ENCODE data around the gene TMTC4.

TMTC4 gene

GRCh38 chr13:100594255-100594654, 80.3 kb downstream of the TMTC4 start:
- Histone ChIP-seq H3K27me3 (peaks cover 10% of the 10 kb centered on the region), H3K36me3 (no peaks in the 10 kb centered on the region), H3K4me3 (ENCODE audit: low read depth in 1 of 2, low read length in 1 of 2) (no peak overlapping the region), H3K4me1 (ENCODE audit: control insufficient read depth in 1 of 2, insufficient read depth in 1 of 2, low read depth in 1 of 2, low read length in 1 of 2) (no peaks in the 10 kb centered on the region), H3K9me3 (no peaks in the 10 kb centered on the region), H3K27ac (no peak overlapping the region)
- TF ChIP-seq CTCF (IDR thresholded peaks at IDR 0.05), result no peak

GRCh38 chr13:100589178-100589725, 85.3 kb downstream of the TMTC4 start:
- Histone ChIP-seq H3K36me3 (no peaks in the 10 kb centered on the region), H3K27me3 (peaks cover 21% of the 10 kb centered on the region), H3K4me1 (ENCODE audit: control insufficient read depth in 1 of 2, insufficient read depth in 1 of 2, low read depth in 1 of 2, low read length in 1 of 2) (peaks cover 3 to 5% of the 10 kb centered on the region in 2 experiments), H3K27ac (no peak overlapping the region), H3K4me3 (ENCODE audit: low read depth in 1 of 2, low read length in 1 of 2) (no peak overlapping the region), H3K9me3 (no peaks in the 10 kb centered on the region)
- no peak for TF ChIP-seq CTCF (IDR thresholded peaks at IDR 0.05)

- Histone ChIP-seq H3K36me3 (no peaks in the 10 kb centered on the region), H3K9me3 (no peaks in the 10 kb centered on the region), H3K4me3 (ENCODE audit: low read depth in 1 of 2, low read length in 1 of 2) (peak within 1 kb of the TSS; percentile 47 to 62), H3K27ac (no peak within 1 kb of the TSS), H3K4me1 (ENCODE audit: control insufficient read depth in 1 of 2, insufficient read depth in 1 of 2, low read depth in 1 of 2, low read length in 1 of 2) (peaks cover 3 to 5% of the 10 kb centered on the region in 2 experiments), H3K27me3 (peaks cover 21% of the 10 kb centered on the region)
- TF ChIP-seq CTCF (IDR thresholded peaks at IDR 0.05), result peak; percentile 25
Observed at GRCh38 chr13:100588331-100589177, 86.0 kb downstream of the TMTC4 start, which contains the start of gene GGACT. TSS of gene GGACT (minus strand) at chr13:100588789. CDS start at chr13:100532591, 56,198 bp downstream.

- Histone ChIP-seq H3K4me1 (ENCODE audit: control insufficient read depth in 1 of 2, insufficient read depth in 1 of 2, low read depth in 1 of 2, low read length in 1 of 2) (peaks cover 3 to 5% of the 10 kb centered on the region in 2 experiments), H3K36me3 (no peaks in the 10 kb centered on the region), H3K9me3 (no peaks in the 10 kb centered on the region), H3K27ac (no peak overlapping the region), H3K27me3 (peaks cover 13% of the 10 kb centered on the region), H3K4me3 (ENCODE audit: low read depth in 1 of 2, low read length in 1 of 2) (no peak overlapping the region)
- TF ChIP-seq CTCF (IDR thresholded peaks at IDR 0.05), result no peak
Observed at GRCh38 chr13:100584896-100585295, 89.7 kb downstream of the TMTC4 start.

- no peak for TF ChIP-seq CTCF (IDR thresholded peaks at IDR 0.05)
- no peaks in the 10 kb centered on the region for H3K27me3 ChIP-seq
- H3K4me3 ChIP-seq (ENCODE audit: low read depth in 1 of 2, low read length in 1 of 2), result no peak overlapping the region
- no peaks in the 10 kb centered on the region for H3K9me3 ChIP-seq
- H3K4me1 ChIP-seq (ENCODE audit: control insufficient read depth in 1 of 2, insufficient read depth in 1 of 2, low read depth in 1 of 2, low read length in 1 of 2), result no peaks in the 10 kb centered on the region
- no peak overlapping the region for H3K27ac ChIP-seq
- no peaks in the 10 kb centered on the region for H3K36me3 ChIP-seq
Observed at GRCh38 chr13:100581504-100581903, 93.1 kb downstream of the TMTC4 start.
